Ovary (tissue), 9 donors: ENCODE results near the gene PLEKHH2. TPM values are rescaled to one million over a fixed set of nuclear protein-coding genes. Genes with fewer than 3 reads are reported as not detected.

Experiments
- DNase-seq, 5 donors: peaks; one replicate each; pipeline ENCODE4 v3.0.0-alpha.2; 2019 to 2020
- H3K27ac ChIP-seq, 2 donors: fragments of 200-600 bp; one replicate each; pipeline versions ENCODE4 v1.5.1 to v1.8.0; 2019 to 2022
- H3K27me3 ChIP-seq: fragments of 200-600 bp; one replicate; pipeline ENCODE4 v1.8.0; 2022
- H3K36me3 ChIP-seq: fragments of 200-600 bp; sonication (generic); one replicate; pipeline ENCODE4 v1.5.1; 2019
- H3K4me1 ChIP-seq: one replicate; pipeline ENCODE4 v1.8.1; 2013; ENCODE audit warnings: mild to moderate bottlenecking, moderate library complexity; ENCODE audit not compliant: insufficient read depth
- H3K4me3 ChIP-seq: fragments of 200-600 bp; sonication (generic); one replicate; pipeline ENCODE4 v1.5.1; 2017
- H3K9me3 ChIP-seq, 2 donors: fragments of 200-600 bp in 1 of 2; sonication (generic) in 1 of 2; one replicate each; pipeline versions ENCODE4 v1.5.1 to v1.8.1; 2013 to 2019; ENCODE audit warnings: mild to moderate bottlenecking in 1 of 2, moderate library complexity in 1 of 2
- CTCF ChIP-seq, 3 donors: fragments of 450-650 bp in 2 of 3; fragments of 200-600 bp in 1 of 3; IDR thresholded peaks; one replicate each; pipeline versions ENCODE4 v1.5.1 to v1.8.0; 2016 to 2022; ENCODE audit warnings: antibody characterized with exemption in 3 of 3, mild to moderate bottlenecking in 1 of 3
- EP300 ChIP-seq: sonication (generic); formaldehyde crosslinking; IDR thresholded peaks from one replicate; pipeline ENCODE4 v1.6.1; 2017; ENCODE audit warnings: antibody characterized with exemption
- POLR2A ChIP-seq: fragments of 450-650 bp; IDR thresholded peaks from one replicate; pipeline ENCODE4 v1.6.1; 2017; ENCODE audit warnings: antibody characterized with exemption, mild to moderate bottlenecking, moderate library complexity
- WGBS, 3 donors: extraction: QIAGEN DNeasy Blood & Tissue Kit in 1 of 3; methylation state at CpG; one replicate each; pipeline versions ENCODE4 v1.1.5 to v1.1.7; 2013 to 2017; 5-methylcytosine and 5-hydroxymethylcytosine counted together
- intact Hi-C, 4 donors: fragments of 100-400 bp; cut with DNase I; formaldehyde crosslinking; loops; one replicate each; pipeline versions ENCODE4 v1.11.0 to v1.15.1; 2022 to 2023
- polyA plus RNA-seq, 2 donors: library from polyadenylated mRNA; stranded (reverse); fragments of 200-250 nt in 1 of 2; fragments of 350-450 nt in 1 of 2; fragmentation: Illumina TruSeq in 1 of 2; extraction: RNeasy Lipid Tissue Mini Kit (QIAGEN cat#74804) in 1 of 2; gene quantifications; one replicate each; pipeline ENCODE4 v1.2.3, GENCODE V29; 2013 to 2014
- total RNA-seq, 7 donors: library from RNA; depleted of rRNA in 2 of 7; stranded (reverse); fragments of >200 nt in 2 of 7; fragmentation: NEBNext Ultra II Directional in 3 of 7; extraction: Animal tissue kit (Norgen Biotek cat#: 25700) in 3 of 7; gene quantifications; one replicate each; pipeline versions ENCODE4 v1.1.0 to v1.2.4, GENCODE V29; 2016 to 2023
- donor health status: DM: no; HTN: no; CAD: no; lungs with moderate emphysema.
- donor health status: DM: no; HTN: no; CAD: no.
- donor health status: Bipolar disorder and iron deficiency.
- donor health status: DM: yes; HTN: yes; CAD: no.
- donor health status: DM: no; HTN: no; CAD: no.
- donor health status: DM: yes; HTN: yes; CAD: no.

Gene PLEKHH2
- total and polyA plus RNA-seq, 9 donors, result 15.8 to 66.5 (median 37.2) TPM

- no peak for DNase-seq
- 85 to 93% (median 90%) methylated on average over 7 of the region's 7 CpGs for WGBS, 3 donors
- Histone ChIP-seq H3K36me3 (no peaks in the 10 kb centered on the region), H3K4me1 (no peaks in the 10 kb centered on the region), H3K27ac (no peak overlapping the region), H3K4me3 (no peak overlapping the region), H3K9me3 (no peaks in the 10 kb centered on the region), H3K27me3 (no peaks in the 10 kb centered on the region)
- TF ChIP-seq EP300, result no peak
- no peak for TF ChIP-seq CTCF (IDR thresholded peaks at IDR 0.05)
- no peak for TF ChIP-seq POLR2A
- intact Hi-C loops, result no loop called here
Observed at GRCh38 chr2:43754180-43754579, 117.1 kb downstream of the PLEKHH2 start.

- Histone ChIP-seq H3K9me3 (no peaks in the 10 kb centered on the region), H3K4me3 (no peak overlapping the region), H3K27ac (peak overlapping the region in 1 of 2 donors; percentile 18), H3K27me3 (no peaks in the 10 kb centered on the region), H3K4me1 (no peaks in the 10 kb centered on the region), H3K36me3 (no peaks in the 10 kb centered on the region)
- no peak for TF ChIP-seq CTCF (IDR thresholded peaks at IDR 0.05)
- TF ChIP-seq POLR2A, result no peak
- TF ChIP-seq EP300, result no peak
- 23 to 34% (median 31%) methylated on average over 3 of the region's 3 CpGs for WGBS, 3 donors
- intact Hi-C loops, result no loop called here
- peak in 1 of 5 donors; percentile 36 for DNase-seq
Observed at GRCh38 chr2:43758739-43759138, 121.7 kb downstream of the PLEKHH2 start.

- Histone ChIP-seq H3K36me3 (no peaks in the 10 kb centered on the region), H3K4me3 (no peak overlapping the region), H3K27ac (no peak overlapping the region), H3K9me3 (no peaks in the 10 kb centered on the region), H3K4me1 (no peaks in the 10 kb centered on the region), H3K27me3 (no peaks in the 10 kb centered on the region)
- intact Hi-C loops, result no loop called here
- no peak for DNase-seq
- TF ChIP-seq CTCF (IDR thresholded peaks at IDR 0.05), result no peak
- no peak for TF ChIP-seq EP300
- no peak for TF ChIP-seq POLR2A
Observed at GRCh38 chr2:43759195-43759594, 122.1 kb downstream of the PLEKHH2 start.

- 67 to 74% (median 67%) methylated on average over 3 of the region's 3 CpGs for WGBS, 3 donors
- H3K4me3 ChIP-seq, result no peak overlapping the region
- peaks cover 2% of the 10 kb centered on the region for H3K4me1 ChIP-seq
- H3K36me3 ChIP-seq, result no peaks in the 10 kb centered on the region
- TF ChIP-seq CTCF (IDR thresholded peaks at IDR 0.05) (no peak), EP300 (no peak), POLR2A (no peak)
- no peaks in the 10 kb centered on the region for H3K27me3 ChIP-seq
- no peak overlapping the region for H3K27ac ChIP-seq
- intact Hi-C loops, result no loop called here
- no peak for DNase-seq
- no peaks in the 10 kb centered on the region for H3K9me3 ChIP-seq
Observed at GRCh38 chr2:43762286-43762685, 125.2 kb downstream of the PLEKHH2 start.

GRCh38 chr2:43763091-43763490, 126.0 kb downstream of the PLEKHH2 start:
- Histone ChIP-seq H3K4me1 (peaks cover 2% of the 10 kb centered on the region), H3K27me3 (no peaks in the 10 kb centered on the region), H3K27ac (no peak overlapping the region), H3K4me3 (no peak overlapping the region), H3K36me3 (no peaks in the 10 kb centered on the region), H3K9me3 (no peaks in the 10 kb centered on the region)
- intact Hi-C loops, result no loop called here
- TF ChIP-seq POLR2A, result no peak
- TF ChIP-seq CTCF (IDR thresholded peaks at IDR 0.05), result no peak
- TF ChIP-seq EP300, result no peak
- no peak for DNase-seq
- WGBS, 3 donors, result 94 to 99% (median 97%) methylated on average over 2 of the region's 2 CpGs
